Measurements from ENCODE around the gene WFDC2. TPM values are rescaled to one million over a fixed set of nuclear protein-coding genes. Genes with fewer than 3 reads are reported as not detected.

The WFDC2 gene
- total and polyA plus RNA-seq, 2 of the 8 experiments (the other 6 are each of a cell fraction or from before 2014, with no cell fraction given): 77.9 to 137 TPM

DNA sequence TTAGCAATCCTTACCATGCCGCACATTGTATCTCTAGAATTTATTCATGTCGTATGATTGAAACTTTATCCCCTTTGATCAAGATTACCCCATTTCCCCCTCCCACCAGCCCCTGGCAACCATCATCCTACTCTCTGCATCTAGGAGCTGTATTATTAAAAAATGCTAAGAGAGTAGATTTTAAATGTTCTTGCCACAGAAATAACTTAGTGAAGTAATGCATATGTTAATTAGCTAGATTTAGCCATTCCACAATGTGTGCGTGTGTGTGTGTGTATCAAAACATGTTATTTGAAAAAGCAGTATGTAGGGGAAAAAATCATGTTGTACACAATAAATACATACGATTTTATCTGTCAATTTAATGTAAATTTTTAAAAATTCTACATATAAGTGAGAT is 57.7 kb downstream of the WFDC2 start (continued):
- TF ChIP-seq SP1 (IDR thresholded peaks at IDR 0.05; ENCODE audit: low read depth, low read length): no peak
- TF ChIP-seq TAF7 (optimal IDR thresholded peaks at IDR 0.05; ENCODE audit: borderline replicate concordance, low read depth, low read length): no peak
- TF ChIP-seq EP300 (IDR thresholded peaks at IDR 0.05; ENCODE audit: borderline replicate concordance in 1 of 2, low read depth in 2 of 2, low read length in 2 of 2): no peak
- TF ChIP-seq SIN3A (conservative IDR thresholded peaks at IDR 0.05 in 1 of 2, IDR thresholded peaks at IDR 0.05 in 1 of 2; ENCODE audit: low read depth in 1 of 2, low read length in 2 of 2): no peak

Small RNAs within 50 kb of the gene (microRNA-seq; reads per million reads assigned to microRNA genes)
- gene MIR6812 (ENCODE audit: borderline microRNAs expressed in 2 of 2, borderline number of aligned reads in 2 of 2, borderline replicate concordance in 1 of 2): 0 to 0.23 reads per million in 2 experiments

Small RNAs within 50 kb of the gene (small RNA-seq; reads per million reads assigned to genes)
- gene MIR6812 (ENCODE audit: insufficient read depth): not detected

Other genes with a start within 250 kb of the WFDC2 start
- gene SEMG2, start 248.4 kb upstream of the WFDC2 start, total RNA-seq (2021; fragmentation: NEBNext Ultra II Directional; extraction: Animal tissue kit (Norgen Biotek cat#: 25700)): not detected in 2 replicates
- not detected in 2 replicates for gene SEMG2, start 248.4 kb upstream of the WFDC2 start, polyA plus RNA-seq (2011; rRNA removed)
- not detected in 2 replicates for gene SLPI, start 215.2 kb upstream of the WFDC2 start, total RNA-seq (2021; fragmentation: NEBNext Ultra II Directional; extraction: Animal tissue kit (Norgen Biotek cat#: 25700))
- 0.17 TPM in 1 of 2 replicates, not detected in the other for gene SLPI, start 215.2 kb upstream of the WFDC2 start, polyA plus RNA-seq (2011; rRNA removed)
- 0.67 and 0.73 TPM in 2 replicates for gene RBPJL, start 162.9 kb upstream of the WFDC2 start, total RNA-seq (2021; fragmentation: NEBNext Ultra II Directional; extraction: Animal tissue kit (Norgen Biotek cat#: 25700))
- gene RBPJL, start 162.9 kb upstream of the WFDC2 start, polyA plus RNA-seq (2011; rRNA removed): 1.3 and 1.5 TPM in 2 replicates
- 4.0 and 4.4 TPM in 2 replicates for gene MATN4, start 161.5 kb upstream of the WFDC2 start, total RNA-seq (2021; fragmentation: NEBNext Ultra II Directional; extraction: Animal tissue kit (Norgen Biotek cat#: 25700))
- 2.1 and 3.6 TPM in 2 replicates for gene MATN4, start 161.5 kb upstream of the WFDC2 start, polyA plus RNA-seq (2011; rRNA removed)
- gene SDC4, start 121.3 kb upstream of the WFDC2 start, total RNA-seq (2021; fragmentation: NEBNext Ultra II Directional; extraction: Animal tissue kit (Norgen Biotek cat#: 25700)): 59.2 and 60.2 TPM in 2 replicates
- gene SDC4, start 121.3 kb upstream of the WFDC2 start, polyA plus RNA-seq (2011; rRNA removed): 29.9 and 34.6 TPM in 2 replicates
- gene SYS1, start 106.6 kb upstream of the WFDC2 start, total RNA-seq (2021; fragmentation: NEBNext Ultra II Directional; extraction: Animal tissue kit (Norgen Biotek cat#: 25700)): 18.2 and 19.6 TPM in 2 replicates
- gene SYS1, start 106.6 kb upstream of the WFDC2 start, polyA plus RNA-seq (2011; rRNA removed): 50.8 and 57.4 TPM in 2 replicates
- gene TP53TG5, start 91.4 kb upstream of the WFDC2 start, total RNA-seq (2021; fragmentation: NEBNext Ultra II Directional; extraction: Animal tissue kit (Norgen Biotek cat#: 25700)): not detected in 2 replicates
- gene TP53TG5, start 91.4 kb upstream of the WFDC2 start, polyA plus RNA-seq (2011; rRNA removed): not detected in 2 replicates
- 50.1 and 55.8 TPM in 2 replicates for gene DBNDD2, start 61.5 kb upstream of the WFDC2 start, total RNA-seq (2021; fragmentation: NEBNext Ultra II Directional; extraction: Animal tissue kit (Norgen Biotek cat#: 25700))
- gene DBNDD2, start 61.5 kb upstream of the WFDC2 start, polyA plus RNA-seq (2011; rRNA removed): 95.5 and 96.3 TPM in 2 replicates
- gene PIGT, start 53.6 kb upstream of the WFDC2 start, total RNA-seq (2021; fragmentation: NEBNext Ultra II Directional; extraction: Animal tissue kit (Norgen Biotek cat#: 25700)): 64.3 and 66.0 TPM in 2 replicates
- 89.7 and 113 TPM in 2 replicates for gene PIGT, start 53.6 kb upstream of the WFDC2 start, polyA plus RNA-seq (2011; rRNA removed)
- not detected in 2 replicates for gene SPINT3, start 45.9 kb downstream of the WFDC2 start, total RNA-seq (2021; fragmentation: NEBNext Ultra II Directional; extraction: Animal tissue kit (Norgen Biotek cat#: 25700))
- gene SPINT3, start 45.9 kb downstream of the WFDC2 start, polyA plus RNA-seq (2011; rRNA removed): not detected in 2 replicates
- gene WFDC6, start 69.7 kb downstream of the WFDC2 start, total RNA-seq (2021; fragmentation: NEBNext Ultra II Directional; extraction: Animal tissue kit (Norgen Biotek cat#: 25700)): not detected in 2 replicates
- gene WFDC6, start 69.7 kb downstream of the WFDC2 start, polyA plus RNA-seq (2011; rRNA removed): not detected in 2 replicates
- 0.13 TPM in 1 of 2 replicates, not detected in the other for gene EPPIN, start 77.6 kb downstream of the WFDC2 start, total RNA-seq (2021; fragmentation: NEBNext Ultra II Directional; extraction: Animal tissue kit (Norgen Biotek cat#: 25700))
- gene EPPIN, start 77.6 kb downstream of the WFDC2 start, polyA plus RNA-seq (2011; rRNA removed): 0.06 TPM in 1 of 2 replicates, not detected in the other
- not detected in 2 replicates for gene WFDC8, start 109.5 kb downstream of the WFDC2 start, total RNA-seq (2021; fragmentation: NEBNext Ultra II Directional; extraction: Animal tissue kit (Norgen Biotek cat#: 25700))
- gene WFDC8, start 109.5 kb downstream of the WFDC2 start, polyA plus RNA-seq (2011; rRNA removed): not detected in 2 replicates
- gene WFDC10A, start 160.0 kb downstream of the WFDC2 start, total RNA-seq (2021; fragmentation: NEBNext Ultra II Directional; extraction: Animal tissue kit (Norgen Biotek cat#: 25700)): not detected in 2 replicates
- gene WFDC10A, start 160.0 kb downstream of the WFDC2 start, polyA plus RNA-seq (2011; rRNA removed): not detected in 2 replicates
- gene WFDC9, start 161.5 kb downstream of the WFDC2 start, total RNA-seq (2021; fragmentation: NEBNext Ultra II Directional; extraction: Animal tissue kit (Norgen Biotek cat#: 25700)): not detected in 2 replicates
- not detected in 2 replicates for gene WFDC9, start 161.5 kb downstream of the WFDC2 start, polyA plus RNA-seq (2011; rRNA removed)
- not detected in 2 replicates for gene WFDC11, start 200.5 kb downstream of the WFDC2 start, total RNA-seq (2021; fragmentation: NEBNext Ultra II Directional; extraction: Animal tissue kit (Norgen Biotek cat#: 25700))
- gene WFDC11, start 200.5 kb downstream of the WFDC2 start, polyA plus RNA-seq (2011; rRNA removed): not detected in 2 replicates
- not detected in 2 replicates for gene WFDC13, start 232.3 kb downstream of the WFDC2 start, total RNA-seq (2021; fragmentation: NEBNext Ultra II Directional; extraction: Animal tissue kit (Norgen Biotek cat#: 25700))
- not detected in 2 replicates for gene WFDC13, start 232.3 kb downstream of the WFDC2 start, polyA plus RNA-seq (2011; rRNA removed)
- 0.54 TPM in 1 of 2 replicates, not detected in the other for gene WFDC10B, start 235.3 kb downstream of the WFDC2 start, total RNA-seq (2021; fragmentation: NEBNext Ultra II Directional; extraction: Animal tissue kit (Norgen Biotek cat#: 25700))
- gene WFDC10B, start 235.3 kb downstream of the WFDC2 start, polyA plus RNA-seq (2011; rRNA removed): 0.21 and 0.36 TPM in 2 replicates

All from H1 (cell line).